HG03103 (cell line): ENCODE data around the gene RNF115.
"Not testable (repeated sequence)": the region's sequence is repeated elsewhere in the genome, so short reads cannot be mapped to it uniquely, and the experiment has no call there.

ENCODE experiments used
- ATAC-seq: cut with Tn5 transposase; IDR thresholded peaks from one replicate; pipeline ENCODE4 v1.9.1; 2021; ENCODE audit warnings: low read depth; ENCODE audit not compliant: unreplicated experiment

The RNF115 gene

DNA sequence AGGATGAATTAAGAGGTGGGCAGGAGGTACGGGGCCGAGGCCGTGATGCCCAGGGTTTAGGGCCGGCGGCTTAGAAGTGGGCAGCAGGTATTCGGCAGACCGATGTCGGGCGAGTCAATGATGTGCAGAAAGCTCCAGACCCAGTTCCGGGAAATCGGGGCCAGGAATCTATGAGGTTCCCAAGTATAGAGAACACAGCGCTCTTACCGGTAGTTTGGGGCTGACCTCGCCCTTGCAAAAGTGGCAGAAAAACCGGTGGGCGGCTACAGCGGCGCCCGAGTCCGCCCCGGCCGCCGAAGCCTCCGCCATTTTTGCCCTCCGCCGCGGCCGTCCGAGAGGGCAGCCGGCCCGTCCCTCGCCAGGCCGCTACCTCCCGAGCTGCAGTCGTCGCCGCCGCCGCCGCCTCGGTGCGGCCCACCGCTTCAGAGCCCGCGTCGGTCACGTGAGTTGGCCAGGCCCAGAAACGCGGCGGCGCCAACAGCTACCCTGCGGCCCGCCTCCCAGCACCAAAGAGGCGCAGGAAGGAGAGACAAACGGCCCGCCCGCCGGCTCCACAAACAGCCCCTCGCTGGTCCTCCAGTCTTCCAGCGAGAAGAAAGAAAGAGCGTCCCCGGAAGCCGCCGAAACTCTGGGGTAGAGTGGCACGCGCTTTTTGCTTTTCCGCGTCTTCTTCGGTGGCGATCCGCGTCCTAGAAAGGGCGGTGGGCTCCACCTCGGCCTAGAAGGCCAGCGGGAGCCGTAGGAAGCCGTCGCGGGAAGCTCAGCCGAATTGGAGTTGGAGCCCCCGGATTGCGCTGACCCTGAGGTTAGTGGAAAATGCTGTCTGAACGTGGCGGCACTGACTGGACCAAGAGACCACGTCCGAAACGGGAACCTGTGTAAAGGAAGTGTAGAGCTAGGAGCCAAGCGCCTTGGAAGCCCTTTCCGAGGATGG lies at the start of gene RNF115, which contains the start of gene POLR3C:
Gene RNF115 (minus strand): TSS at position 531 of the 934 bp plus-strand sequence. CDS start 222 bp downstream, at position 309.
Gene POLR3C (plus strand): TSS at position 636 of the 934 bp plus-strand sequence. CDS start 1,577 bp downstream, outside the sequence.
- ATAC-seq = peak; percentile 77

DNA sequence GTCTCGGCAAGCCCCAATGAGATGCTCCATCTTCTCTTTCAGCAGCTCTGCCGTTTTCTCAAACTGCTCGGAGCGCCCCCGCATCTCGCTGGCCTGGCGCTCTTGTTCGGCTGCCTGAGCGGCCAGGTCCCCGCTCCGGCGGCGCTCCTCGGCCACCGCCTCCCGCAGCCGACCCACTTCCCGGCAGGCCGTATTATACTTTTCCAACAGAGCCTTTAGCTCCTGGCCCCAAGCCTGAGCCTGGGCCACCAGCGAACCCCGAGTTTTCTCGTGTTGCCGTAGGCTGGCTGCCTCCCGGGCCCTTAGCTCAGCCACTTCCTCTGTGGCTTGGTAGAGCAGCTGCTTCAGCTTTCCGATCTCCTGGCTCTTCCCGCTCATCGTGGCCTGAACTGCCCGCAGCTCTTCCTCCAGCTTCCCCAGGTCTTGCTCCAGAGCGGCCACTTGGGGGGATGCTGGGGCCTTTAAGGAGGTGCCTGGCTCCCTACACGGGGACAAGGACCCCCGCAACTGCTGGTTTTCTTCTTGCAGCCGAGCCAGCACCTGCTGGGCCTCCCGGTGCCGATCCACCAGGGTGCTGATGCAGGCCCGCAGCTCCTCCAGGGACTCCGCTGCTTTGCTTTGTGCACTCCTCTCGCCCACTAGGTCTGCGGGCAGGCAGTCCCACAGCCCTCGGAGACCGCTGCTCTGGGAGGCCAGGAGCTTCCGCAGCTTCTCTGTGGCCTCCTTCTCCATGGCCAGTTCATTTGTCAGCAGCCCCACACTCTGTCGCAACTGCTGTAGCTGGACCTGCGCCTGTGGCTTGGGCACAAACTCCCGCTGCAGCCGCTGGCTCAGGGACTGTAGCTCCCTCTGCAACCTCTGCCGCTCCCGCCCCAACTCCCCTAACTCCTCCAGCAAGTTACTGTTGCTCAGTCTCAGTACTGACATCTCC lies 48.4 kb upstream of the RNF115 start:
- no peak for ATAC-seq

DNA sequence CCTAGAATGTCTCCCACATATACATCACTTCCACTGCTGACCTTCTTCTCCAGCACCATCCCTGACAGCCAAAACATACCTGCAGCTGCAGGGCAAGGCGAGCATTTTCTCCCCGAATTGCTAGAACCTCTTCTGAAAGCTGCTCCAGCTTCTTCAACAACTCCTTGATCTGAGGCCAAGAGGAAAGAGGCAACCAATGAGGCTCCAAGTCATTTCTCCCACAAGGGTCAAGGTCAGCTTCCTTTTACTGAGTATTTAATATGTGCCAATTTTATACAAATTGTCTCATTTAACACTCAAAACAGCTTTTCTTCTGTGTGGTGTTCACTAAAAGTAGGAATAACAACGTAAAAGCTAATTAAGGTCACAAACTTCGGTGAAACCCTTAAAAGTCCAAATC lies 44.3 kb upstream of the RNF115 start:
- no peak for ATAC-seq

DNA sequence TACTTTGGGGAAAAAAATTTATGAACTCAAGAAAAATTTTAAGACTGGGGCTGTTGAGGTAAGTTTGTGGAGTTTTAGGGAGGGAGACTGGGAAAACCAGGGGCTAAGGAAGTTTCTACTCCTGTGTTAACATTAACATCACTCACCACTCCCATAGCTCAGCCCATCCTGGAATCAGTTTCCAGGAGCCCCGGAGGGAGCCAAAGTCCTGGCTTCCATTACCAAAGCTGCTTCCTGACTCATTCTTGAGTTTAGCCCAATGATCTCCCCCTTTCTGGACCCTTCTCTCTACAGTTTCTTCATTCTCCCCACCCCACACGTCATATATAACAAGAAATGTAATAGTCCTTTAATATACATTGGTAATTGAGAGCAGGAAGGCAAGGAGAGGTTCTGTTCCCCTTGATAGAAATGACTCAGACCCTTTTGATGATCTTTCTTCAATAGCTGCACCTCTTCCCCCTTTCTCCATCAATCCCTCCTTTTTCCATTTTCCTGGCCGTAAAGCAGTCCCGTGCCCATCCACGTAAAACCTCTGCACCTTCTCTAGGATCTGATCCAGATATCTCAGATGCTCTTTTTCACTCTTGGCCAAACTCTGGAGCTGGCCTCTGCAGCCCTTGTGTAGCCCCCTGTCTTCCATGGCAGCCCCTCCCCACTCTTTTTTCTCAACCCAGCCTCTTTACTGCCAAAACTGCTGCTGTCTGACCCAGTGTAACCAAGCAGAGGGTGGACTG lies 39.6 kb upstream of the RNF115 start:
- no peak for ATAC-seq

DNA sequence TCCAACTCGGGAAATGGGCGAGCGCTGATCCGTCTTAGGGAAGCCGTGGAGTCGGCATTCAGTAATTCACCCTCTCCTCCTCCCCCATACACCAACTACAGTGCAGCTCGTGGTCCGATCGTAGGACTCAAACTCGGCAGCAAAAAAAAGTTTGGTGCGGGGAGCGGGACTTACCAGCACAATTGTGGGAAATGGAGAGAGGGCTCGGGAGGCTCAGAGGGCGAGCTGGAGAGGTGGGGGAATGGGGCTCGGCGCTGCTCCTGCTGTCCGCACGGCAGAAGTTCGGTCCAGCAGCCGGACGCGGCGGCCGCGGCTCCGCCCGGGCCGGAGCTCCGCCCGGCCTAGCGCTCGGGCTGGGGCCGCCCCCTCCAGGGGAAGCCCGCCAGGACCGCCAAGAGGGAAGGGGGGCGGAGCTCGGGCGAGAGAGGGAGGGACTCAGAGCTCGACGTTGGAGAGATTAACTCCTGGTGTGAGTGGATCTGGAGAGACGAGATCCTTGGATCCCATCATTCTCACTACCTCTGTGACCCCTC lies 35.7 kb upstream of the RNF115 start:
- ATAC-seq = peak; percentile 61

DNA sequence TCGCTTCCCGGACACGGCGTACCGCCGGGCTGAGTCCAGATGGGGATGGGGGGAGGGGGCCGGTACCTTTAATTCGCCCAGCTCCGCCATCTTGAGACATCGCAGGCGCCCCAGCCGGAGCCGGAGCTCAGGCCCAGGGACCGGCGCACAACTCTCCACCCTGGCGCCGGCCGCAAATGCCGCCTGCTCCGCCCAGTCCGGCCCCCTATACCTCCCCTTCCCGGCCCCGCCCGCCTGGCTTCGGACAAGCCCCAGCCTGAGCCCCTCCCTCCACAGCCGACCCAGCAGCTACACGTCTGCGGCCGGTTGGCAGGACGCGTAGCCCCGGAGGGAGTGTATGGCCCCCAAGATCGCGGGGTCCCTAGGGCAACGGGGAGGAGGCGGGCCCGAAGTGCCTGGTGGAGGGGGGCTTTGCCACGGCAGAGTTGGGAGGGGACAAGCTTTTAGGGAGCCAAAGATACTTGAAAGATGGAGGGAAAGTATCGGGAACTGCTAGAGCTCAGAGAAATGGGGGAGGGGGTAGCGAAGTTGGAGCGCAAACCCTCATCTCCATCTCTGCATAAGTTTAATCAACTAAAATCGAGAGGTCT lies 35.1 kb upstream of the RNF115 start, which contains the start of gene PIAS3:
Gene PIAS3 (minus strand): TSS at position 181 of the 590 bp plus-strand sequence. CDS start 91 bp downstream, at position 90.
- peak; percentile 72 for ATAC-seq

DNA sequence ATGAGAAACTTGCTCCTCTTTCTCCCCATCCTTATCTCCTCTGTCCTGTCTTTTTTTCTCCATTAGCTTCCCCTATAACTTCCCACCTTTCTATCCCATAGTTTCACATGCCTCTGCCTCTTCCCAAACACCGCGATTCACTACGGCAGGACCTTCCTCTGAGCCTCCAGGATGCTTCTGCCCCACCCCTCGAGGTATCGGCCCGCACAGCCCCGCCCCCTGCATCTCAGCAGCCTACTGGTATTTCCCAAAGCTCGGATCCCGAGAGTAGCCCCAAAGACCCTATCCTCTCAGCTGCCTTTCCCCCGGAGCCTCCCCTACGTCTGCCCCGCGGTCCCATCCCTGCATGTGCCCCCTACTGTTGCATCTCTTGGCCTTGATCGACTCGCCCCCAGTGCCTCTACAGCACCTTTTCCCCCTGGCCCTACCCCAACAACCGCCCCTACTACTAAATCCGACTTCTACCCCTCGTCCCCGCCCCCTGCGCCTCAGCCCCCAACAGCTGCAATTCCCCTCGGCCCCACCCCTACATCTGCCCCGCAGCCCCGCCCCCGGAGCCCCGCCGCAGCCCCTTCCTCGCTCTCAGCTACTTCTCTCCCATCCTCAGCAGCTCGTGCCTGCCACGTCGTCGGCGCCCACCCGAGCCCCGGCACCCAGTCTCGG lies 34.5 kb upstream of the RNF115 start:
- ATAC-seq = peak; percentile 23

DNA sequence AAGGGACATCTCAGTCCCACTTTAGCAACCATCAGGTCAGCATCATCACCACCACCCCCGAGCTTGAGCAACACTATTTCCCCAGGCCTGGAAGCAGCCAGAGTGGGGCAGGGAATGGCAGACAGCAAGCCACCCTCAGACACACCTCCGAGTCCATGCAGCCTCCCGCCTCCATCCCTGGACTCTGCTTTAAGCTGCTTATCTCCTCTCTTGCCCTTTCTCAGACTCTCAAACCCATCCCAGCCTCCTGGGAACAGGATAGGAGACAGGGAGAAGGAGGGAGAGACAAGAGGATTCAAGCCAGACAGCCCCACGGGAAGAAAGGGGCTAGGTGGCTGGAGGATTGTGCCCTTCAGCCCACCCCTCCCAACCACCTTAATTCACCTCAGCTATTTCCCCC lies 33.3 kb upstream of the RNF115 start:
- no peak for ATAC-seq

DNA sequence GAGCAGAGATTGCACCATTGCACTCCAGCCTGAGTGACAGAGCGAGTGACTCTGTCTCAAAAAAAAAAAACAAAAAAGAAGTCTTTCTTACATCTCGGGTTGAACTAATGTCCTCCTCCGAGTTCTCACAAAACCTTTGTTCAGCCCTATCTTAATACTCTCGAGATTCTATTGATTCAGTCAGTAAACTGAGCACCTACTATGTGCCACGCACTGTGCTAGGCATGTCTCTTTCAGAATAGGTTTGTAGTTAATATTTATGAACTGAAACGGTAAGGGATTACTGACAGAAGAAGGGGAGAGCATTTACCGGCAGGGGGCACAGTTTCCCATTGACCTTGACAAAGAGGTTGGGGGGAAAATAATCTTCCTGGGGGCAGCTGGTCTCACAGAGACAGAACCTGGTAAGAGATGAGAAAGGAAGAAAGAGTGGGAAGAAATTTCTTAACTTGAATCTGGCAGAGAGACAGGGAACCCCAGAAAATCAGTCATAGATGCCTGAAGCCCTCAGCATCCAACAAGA lies 31.6 kb upstream of the RNF115 start:
- ATAC-seq = no peak

DNA sequence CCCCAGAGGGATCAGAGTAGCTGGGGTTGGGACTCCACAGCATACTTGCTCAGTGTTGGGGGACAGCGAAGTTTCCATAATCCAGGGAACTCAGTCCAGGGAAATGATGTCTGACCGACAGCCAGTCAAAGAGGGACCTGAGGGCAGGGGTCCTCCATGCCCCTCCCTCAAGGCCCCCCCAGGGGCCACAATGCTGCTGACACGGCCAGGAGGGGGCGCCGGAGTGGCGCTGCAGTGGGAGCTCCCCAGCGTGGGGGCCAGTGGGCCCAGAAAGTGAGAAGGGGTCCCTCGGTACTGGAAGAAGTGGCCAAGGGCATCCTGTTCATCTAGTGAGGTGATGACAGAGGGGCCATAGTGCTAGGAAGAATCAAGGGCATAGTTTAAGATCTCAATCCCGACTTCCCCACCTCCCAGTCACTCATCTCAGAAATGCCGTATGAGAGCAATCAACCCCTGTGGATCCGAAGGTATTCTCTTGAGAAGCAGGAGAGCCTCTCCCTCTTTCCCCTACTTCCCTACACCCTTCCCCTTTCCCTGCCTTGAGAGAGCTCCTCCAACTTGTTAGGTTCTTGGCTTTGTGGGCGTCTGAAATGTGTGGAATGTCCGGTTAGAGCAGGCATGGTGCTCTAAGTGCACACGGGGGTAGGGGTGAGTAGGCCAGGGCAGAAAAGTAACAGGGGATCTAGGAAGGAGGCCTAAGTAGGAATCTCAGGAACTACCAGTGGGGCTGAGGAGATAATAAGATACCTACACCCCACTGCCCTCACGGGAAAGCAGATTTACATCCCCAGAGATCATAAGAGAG lies 25.7 kb upstream of the RNF115 start:
- no peak for ATAC-seq

DNA sequence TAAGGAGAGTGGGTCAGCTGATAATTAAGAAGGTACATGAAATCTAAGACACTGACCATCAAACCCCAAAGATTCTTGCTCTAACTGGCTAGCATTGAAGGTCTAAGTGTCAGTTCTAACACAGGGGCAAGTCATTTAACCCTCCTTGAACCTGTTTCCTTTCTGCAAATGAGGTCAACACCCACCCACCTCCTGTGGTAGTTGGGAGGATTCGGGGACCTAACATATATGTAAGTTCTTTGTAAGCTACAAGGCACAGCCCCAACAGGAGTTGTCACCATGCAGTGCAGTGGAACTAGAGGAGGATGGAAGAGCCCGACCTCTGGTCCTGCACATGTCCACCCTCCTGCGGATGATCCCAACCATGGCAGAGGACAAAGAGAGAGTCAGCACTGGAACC lies 23.9 kb upstream of the RNF115 start:
- no peak for ATAC-seq

DNA sequence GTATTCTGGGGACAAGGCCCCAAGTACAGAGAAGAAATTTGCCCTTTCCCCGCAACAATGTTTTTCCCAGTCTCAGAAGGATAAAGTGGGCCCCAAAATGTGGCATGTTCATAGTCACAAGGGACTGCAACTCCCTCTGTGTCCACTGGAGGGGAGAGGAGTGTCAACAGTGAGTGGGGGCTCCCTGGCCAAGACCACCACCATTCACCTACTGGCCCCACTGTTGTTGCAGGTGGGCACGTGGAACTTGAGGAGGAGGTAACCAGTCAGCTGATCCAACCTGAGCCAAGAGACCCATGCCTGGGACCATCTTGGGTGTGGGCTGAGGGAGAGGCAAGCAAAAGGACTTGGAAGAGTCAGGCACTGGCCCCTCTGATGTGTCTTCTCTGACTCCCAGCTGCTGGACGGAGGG lies 22.3 kb upstream of the RNF115 start:
- ATAC-seq = no peak

DNA sequence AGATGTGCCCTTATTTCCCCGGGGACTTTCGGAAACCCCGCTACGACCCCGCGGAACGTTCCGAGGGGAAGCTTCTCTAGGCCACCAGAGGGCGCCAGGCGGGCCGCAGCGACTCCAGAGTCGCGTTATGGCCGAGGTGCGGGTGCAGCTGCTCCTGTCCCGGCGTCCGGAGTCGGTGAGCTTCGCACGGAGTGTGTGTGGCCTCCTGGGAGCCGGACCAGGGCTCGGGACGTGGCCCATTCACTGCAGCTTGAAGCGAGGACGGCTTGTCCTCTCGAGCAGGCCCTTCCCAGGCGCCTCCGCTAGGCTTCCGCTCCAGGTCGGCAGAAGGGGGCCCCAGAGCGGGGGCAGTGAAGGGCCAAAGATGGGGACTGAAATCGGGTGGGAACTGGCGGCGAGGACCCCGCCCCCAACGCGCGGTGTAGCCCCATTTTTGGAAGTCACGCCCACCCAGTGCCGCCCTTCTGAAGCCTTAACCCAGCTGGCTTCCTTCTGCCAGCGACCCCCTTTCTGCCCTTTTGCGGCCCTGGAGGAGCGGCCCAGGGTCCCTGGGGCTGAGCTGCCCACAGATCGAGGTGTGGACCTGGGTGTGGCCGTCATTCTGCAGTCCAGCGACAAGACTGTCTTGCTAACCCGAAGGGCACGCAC lies 21.7 kb upstream of the RNF115 start, which contains the start of gene NUDT17:
Gene NUDT17 (plus strand): TSS at position 117 of the 648 bp plus-strand sequence. CDS start 11 bp downstream, at position 128.
- peak; percentile 39 for ATAC-seq

DNA sequence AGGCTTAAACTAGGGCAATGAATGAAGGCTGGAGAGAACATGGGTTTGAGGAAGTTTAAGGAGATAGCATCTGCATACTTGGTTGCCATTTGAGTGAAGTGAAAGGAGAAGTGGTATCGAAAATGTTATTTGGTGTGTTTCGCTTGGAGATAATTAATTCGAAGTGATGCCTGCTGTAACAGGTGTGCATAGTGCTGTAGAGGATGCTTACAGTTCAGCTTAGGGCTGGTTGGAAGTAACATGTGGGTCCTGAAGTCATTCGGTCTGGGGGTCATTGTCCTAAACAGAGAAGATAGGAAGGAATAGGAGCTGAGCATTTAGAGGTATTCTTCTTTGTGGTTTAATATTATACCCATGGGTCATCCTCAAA lies 21.2 kb upstream of the RNF115 start:
- peak; percentile 74 for ATAC-seq

DNA sequence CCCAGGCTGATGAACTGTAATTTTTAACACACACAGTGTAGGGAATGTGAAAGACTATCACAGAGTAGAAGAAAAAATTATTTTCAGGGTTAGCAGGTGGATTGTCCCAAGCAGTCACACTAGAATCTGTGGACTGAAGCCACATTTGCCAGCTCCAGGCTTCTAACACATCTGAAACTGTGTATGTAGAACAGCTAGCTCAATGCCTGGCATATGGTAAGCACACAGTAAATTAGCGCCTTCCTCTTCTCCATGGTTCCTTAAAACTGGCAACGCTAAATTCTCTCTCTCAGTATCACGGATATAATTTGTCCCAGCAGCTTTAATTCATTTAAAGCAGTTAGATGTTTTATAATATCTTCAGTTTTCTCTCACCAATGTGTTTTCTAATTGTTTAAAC lies 19.1 kb upstream of the RNF115 start:
- no peak for ATAC-seq

DNA sequence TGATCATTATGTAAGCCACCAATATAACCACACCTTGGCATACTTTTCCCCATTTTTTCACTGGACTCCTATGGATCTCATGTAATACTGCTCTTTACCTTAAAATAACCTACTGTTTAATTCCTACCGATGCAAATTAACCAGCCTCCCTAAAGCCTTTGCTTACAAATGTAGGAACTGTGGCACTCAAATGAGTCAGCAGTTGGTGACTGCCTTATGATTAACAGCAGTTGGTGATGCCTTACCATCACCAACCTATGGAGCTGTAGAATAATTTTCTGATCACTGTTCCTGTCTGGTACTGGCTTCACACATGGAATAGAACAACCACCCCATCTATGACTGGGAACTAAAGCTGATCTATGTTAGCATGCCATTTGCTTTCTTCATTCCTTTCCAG lies 13.8 kb upstream of the RNF115 start:
- ATAC-seq = no peak

DNA sequence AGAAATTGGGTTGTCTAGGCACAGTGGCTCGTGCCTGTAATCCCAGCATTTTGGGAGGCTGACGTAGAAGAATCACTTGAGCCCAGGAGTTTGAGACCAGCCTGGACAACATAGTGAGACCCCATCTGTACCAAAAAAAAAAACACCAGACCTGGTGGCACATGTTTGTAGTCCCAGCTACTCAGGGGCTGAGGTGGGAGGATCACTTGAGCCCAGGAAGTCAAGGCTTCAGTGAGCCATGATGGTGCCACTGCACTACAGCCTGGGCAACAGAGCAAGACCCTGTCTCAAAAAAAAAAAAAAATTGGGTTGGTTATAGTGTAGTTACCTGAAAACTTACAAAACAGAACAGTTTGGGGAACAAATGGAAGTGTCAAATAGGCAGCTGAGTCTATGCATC lies 6.9 kb upstream of the RNF115 start:
- ATAC-seq = not testable (repeated sequence)
